K562 (cell line): ENCODE measurements around the gene G6PC3. TPM values are rescaled to one million over a fixed set of nuclear protein-coding genes. Genes with fewer than 3 reads are reported as not detected.

Experiments
- BACH1 ChIP-seq: fragments of 200-800 bp; sonication (Bioruptor generic); IDR thresholded peaks from 2 replicates; pipeline ENCODE4 v1.6.1; 2016; ENCODE audit warnings: missing genetic modification characterization, missing compliant biosample characterization
- BCLAF1 ChIP-seq, 2 experiments: fragments of 450-650 bp in 1 of 2; IDR thresholded peaks; 2 replicates each; pipeline ENCODE4 v1.6.1; 2011 to 2017; ENCODE audit warnings: low read depth in 2 of 2, antibody characterized with exemption in 1 of 2, borderline replicate concordance in 1 of 2, low read length in 1 of 2, mild to moderate bottlenecking in 1 of 2, mixed read lengths in 1 of 2; ENCODE audit not compliant: control insufficient read depth in 1 of 2
- BDP1 ChIP-seq: IDR thresholded peaks from 3 replicates; pipeline ENCODE4 v1.6.1; 2011; ENCODE audit not compliant: insufficient read length, insufficient read depth
- CBFA2T3 ChIP-seq: fragments of 450-650 bp; IDR thresholded peaks from 2 replicates; pipeline ENCODE4 v1.6.1; 2017
- CTBP1 ChIP-seq: fragments of 450-650 bp; IDR thresholded peaks from 2 replicates; pipeline ENCODE4 v1.6.1; 2016; ENCODE audit warnings: borderline replicate concordance
- EGR1 ChIP-seq: fragments of 450-650 bp; conservative IDR thresholded peaks from 2 replicates; pipeline ENCODE4 v1.6.1; 2017; ENCODE audit warnings: mild to moderate bottlenecking
- EWSR1 ChIP-seq: fragments of 450-650 bp; IDR thresholded peaks from 2 replicates; pipeline ENCODE4 v1.6.1; 2018; ENCODE audit warnings: borderline replicate concordance, mild to moderate bottlenecking, low read depth, moderate library complexity; ENCODE audit not compliant: partially characterized antibody
- FOXK1 ChIP-seq: sonication (generic); formaldehyde crosslinking; IDR thresholded peaks from 2 replicates; pipeline ENCODE4 v1.8.0; 2022; ENCODE audit warnings: missing genetic modification reagents, mild to moderate bottlenecking, borderline replicate concordance
- L3MBTL2 ChIP-seq: fragments of 450-650 bp; IDR thresholded peaks from 2 replicates; pipeline ENCODE4 v1.6.1; 2016; ENCODE audit warnings: mild to moderate bottlenecking, moderate library complexity
- NFYB ChIP-seq: IDR thresholded peaks from 2 replicates; pipeline ENCODE4 v1.6.1; 2011; ENCODE audit warnings: mild to moderate bottlenecking, moderate library complexity; ENCODE audit not compliant: insufficient read length; ENCODE audit errors: extremely low read depth
- PCBP2 ChIP-seq: fragments of 200-400 bp; formaldehyde crosslinking; IDR thresholded peaks from 2 replicates; pipeline ENCODE4 v1.6.1; 2018; ENCODE audit warnings: low read length, low read depth, mild to moderate bottlenecking, moderate library complexity; ENCODE audit not compliant: poor library complexity, severe bottlenecking
- RBM34 ChIP-seq: fragments of 200-400 bp; formaldehyde crosslinking; IDR thresholded peaks from 2 replicates; pipeline ENCODE4 v1.6.1; 2018; ENCODE audit warnings: low read length, borderline replicate concordance; ENCODE audit not compliant: insufficient read depth
- RFX5 ChIP-seq: IDR thresholded peaks from 2 replicates; pipeline ENCODE4 v1.6.1; 2011; ENCODE audit warnings: low read depth, mild to moderate bottlenecking, improper control_type of control experiment, low read length
- SAFB ChIP-seq: fragments of 200-400 bp; formaldehyde crosslinking; IDR thresholded peaks from 2 replicates; pipeline ENCODE4 v1.6.1; 2017; ENCODE audit warnings: low read depth, low read length, borderline replicate concordance
- SMARCE1 ChIP-seq: fragments of 450-650 bp; IDR thresholded peaks from 2 replicates; pipeline ENCODE4 v1.7.1; 2016; ENCODE audit warnings: mild to moderate bottlenecking
- SP2 ChIP-seq: IDR thresholded peaks from 2 replicates; pipeline ENCODE4 v1.6.1; 2011; ENCODE audit warnings: mild to moderate bottlenecking, low read depth, low read length, moderate library complexity; ENCODE audit not compliant: poor library complexity, severe bottlenecking; ENCODE audit errors: extremely low read depth
- STAT5B ChIP-seq: fragments of 250-450 bp; sonication (Bioruptor Pico); IDR thresholded peaks from 2 replicates; pipeline ENCODE4 v1.8.0; 2021; ENCODE audit warnings: mild to moderate bottlenecking, inconsistent platforms
- XRCC5 ChIP-seq: fragments of 200-400 bp; formaldehyde crosslinking; IDR thresholded peaks from 2 replicates; pipeline ENCODE4 v1.6.1; 2017; ENCODE audit warnings: low read depth, mild to moderate bottlenecking, low read length
- ZBTB8A ChIP-seq: fragments of 450-650 bp; IDR thresholded peaks from 2 replicates; pipeline ENCODE4 v1.6.1; 2018; ENCODE audit warnings: mild to moderate bottlenecking, moderate library complexity; ENCODE audit not compliant: partially characterized antibody
- ZNF175 ChIP-seq: fragments of 200-800 bp; sonication (Bioruptor generic); IDR thresholded peaks from 2 replicates; pipeline ENCODE4 v1.6.1; 2016; ENCODE audit warnings: low read depth, mild to moderate bottlenecking, missing genetic modification characterization, missing compliant biosample characterization
- ZNF253 ChIP-seq: fragments of 250-450 bp; sonication (Bioruptor Pico); conservative IDR thresholded peaks from 2 replicates; pipeline ENCODE4 v1.6.1; 2021; ENCODE audit warnings: mild to moderate bottlenecking
- ZNF584 ChIP-seq: fragments of 200-800 bp; sonication (Bioruptor generic); IDR thresholded peaks from 2 replicates; pipeline ENCODE4 v1.6.1; 2016; ENCODE audit warnings: low read depth, mild to moderate bottlenecking, missing genetic modification characterization, missing compliant biosample characterization
- ZNF76 ChIP-seq: fragments of 250-450 bp; sonication (Bioruptor Pico); IDR thresholded peaks from 2 replicates; pipeline ENCODE4 v1.4.0; 2020; ENCODE audit warnings: mild to moderate bottlenecking, moderate library complexity, borderline replicate concordance
- polyA plus RNA-seq, 8 experiments: library from polyadenylated mRNA; depleted of rRNA in 4 of 8; stranded (reverse) in 5 of 8; unstranded in 3 of 8; fragments of >200 nt; fragmentation: Nextera tagmentation in 2 of 8; fragmentation: Illumina TruSeq in 1 of 8; extraction: Ambion mirVana in 2 of 8; extraction: Trizol in 1 of 8; gene quantifications; 2 replicates each; pipeline versions ENCODE4 v1.2.1 to v1.2.3, GENCODE V29; 2011 to 2014; ENCODE audit warnings: inconsistent platforms in 1 of 8, missing spikeins in 1 of 8
- total RNA-seq, 7 experiments: library from RNA; depleted of rRNA in 6 of 7; stranded (reverse); fragments of >200 nt in 6 of 7; fragmentation: Illumina TruSeq in 2 of 7; extraction: Trizol in 2 of 7; gene quantifications; 2 replicates each; pipeline versions ENCODE4 v1.2.1 to v1.2.3, GENCODE V29; 2011 to 2021; ENCODE audit warnings: low replicate concordance in 1 of 7
- TF ChIP-seq, protein P1 (sequence below), 2 experiments: fragments of 450-650 bp; IDR thresholded peaks; 2 replicates each; pipeline ENCODE4 v1.6.1; 2016

Gene G6PC3
- total and polyA plus RNA-seq, 9 of the 15 experiments (the other 6 are each of a cell fraction or from before 2014, with no cell fraction given) = 10.4 to 57.8 (median 31.1) TPM

- TF ChIP-seq ZNF76 (0 out of 2 replicates have a peak, but pooled peaks have one; percentile 56), PCBP2 (no peak), BACH1 (tag) (no peak), ZBTB8A (no peak), ZNF584 (CRISPR knock-in tag) (no peak), NFYB (no peak), EGR1 (no peak), EWSR1 (no peak), XRCC5 (no peak), CBFA2T3 (no peak), BCLAF1 (IDR thresholded peaks at IDR 0.05; ENCODE audit: borderline replicate concordance in 1 of 2, control insufficient read depth in 1 of 2, low read depth in 2 of 2, low read length in 1 of 2) (no peak), CTBP1 (peak; percentile 61), STAT5B (CRISPR knock-in tag) (no peak), SMARCE1 (peak; percentile 82; the same call in 1 of the 2 replicates), ZNF175 (CRISPR knock-in tag) (no peak), BDP1 (no peak), RFX5 (no peak), SAFB (no peak), L3MBTL2 (peak; percentile 68; the same call in 1 of the 2 replicates), FOXK1 (no peak), RBM34 (no peak), SP2 (no peak), ZNF253 (CRISPR knock-in tag) (no peak)
- TF ChIP-seq, protein P1, sequence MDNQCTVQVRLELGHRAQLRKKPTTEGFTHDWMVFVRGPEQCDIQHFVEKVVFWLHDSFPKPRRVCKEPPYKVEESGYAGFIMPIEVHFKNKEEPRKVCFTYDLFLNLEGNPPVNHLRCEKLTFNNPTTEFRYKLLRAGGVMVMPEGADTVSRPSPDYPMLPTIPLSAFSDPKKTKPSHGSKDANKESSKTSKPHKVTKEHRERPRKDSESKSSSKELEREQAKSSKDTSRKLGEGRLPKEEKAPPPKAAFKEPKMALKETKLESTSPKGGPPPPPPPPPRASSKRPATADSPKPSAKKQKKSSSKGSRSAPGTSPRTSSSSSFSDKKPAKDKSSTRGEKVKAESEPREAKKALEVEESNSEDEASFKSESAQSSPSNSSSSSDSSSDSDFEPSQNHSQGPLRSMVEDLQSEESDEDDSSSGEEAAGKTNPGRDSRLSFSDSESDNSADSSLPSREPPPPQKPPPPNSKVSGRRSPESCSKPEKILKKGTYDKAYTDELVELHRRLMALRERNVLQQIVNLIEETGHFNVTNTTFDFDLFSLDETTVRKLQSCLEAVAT (IDR thresholded peaks at IDR 0.05) = 0 out of 4 replicates have a peak, but pooled peaks have one; percentile 41 to 53
Measured at GRCh38 chr17:44123356-44124117, 53.0 kb downstream of the G6PC3 start, which contains the start of gene HDAC5 (continued).
